Amygdala (tissue), 56 donors: Measurements from ENCODE around the gene CD6.
A peak's percentile ranks its signal among the peaks of the same experiment; 100 is the strongest.

ENCODE experiments used
- DNase-seq, 56 donors: peaks; one replicate each; lab custom pipeline; 2025; lab: John Stamatoyannopoulos, UW

The CD6 gene

GRCh38 chr11:60934124-60934789 lies 37.2 kb upstream of the CD6 start:
- no peak for DNase-seq

GRCh38 chr11:60934790-60935605 lies 36.5 kb upstream of the CD6 start:
- no peak for DNase-seq

- DNase-seq = no peak
These were observed 35.6 kb upstream of the CD6 start for GRCh38 chr11:60935676-60936442.

GRCh38 chr11:60936467-60937143 lies 34.9 kb upstream of the CD6 start:
- DNase-seq = no peak

- no peak for DNase-seq
These were observed 34.3 kb upstream of the CD6 start for GRCh38 chr11:60937144-60937527.

GRCh38 chr11:60937811-60938210 lies 33.7 kb upstream of the CD6 start:
- DNase-seq = no peak

GRCh38 chr11:60938500-60938899 lies 33.0 kb upstream of the CD6 start:
- no peak for DNase-seq

- DNase-seq = no peak
These were observed 32.2 kb upstream of the CD6 start for GRCh38 chr11:60939301-60939700.

GRCh38 chr11:60939855-60940254 lies 31.6 kb upstream of the CD6 start:
- DNase-seq = no peak

- DNase-seq = no peak
These were observed 29.9 kb upstream of the CD6 start for GRCh38 chr11:60941371-60942119.

- no peak for DNase-seq
These were observed 29.3 kb upstream of the CD6 start for GRCh38 chr11:60942219-60942618.

GRCh38 chr11:60942970-60943565 lies 28.4 kb upstream of the CD6 start:
- DNase-seq = no peak

- no peak for DNase-seq
These were observed 26.8 kb upstream of the CD6 start for GRCh38 chr11:60944490-60945294.

GRCh38 chr11:60945295-60945667 lies 26.2 kb upstream of the CD6 start:
- no peak for DNase-seq

GRCh38 chr11:60946601-60947264 lies 24.7 kb upstream of the CD6 start:
- DNase-seq = no peak

GRCh38 chr11:60947700-60948099 lies 23.8 kb upstream of the CD6 start:
- peak in 15 of 56 donors; percentile 21 to 65 (median 34) for DNase-seq

GRCh38 chr11:60948250-60948649 lies 23.2 kb upstream of the CD6 start:
- peak in 1 of 56 donors; percentile 29 for DNase-seq

- DNase-seq = no peak
These were observed 21.5 kb upstream of the CD6 start for GRCh38 chr11:60950024-60950423.
